Measurements from ENCODE around the gene RAB41. TPM values are rescaled to one million over a fixed set of nuclear protein-coding genes. Genes with fewer than 3 reads are reported as not detected.

Gene RAB41
- total RNA-seq, 1 donor: not detected

GRCh38 chrX:70292788-70293187, 10.8 kb downstream of the RAB41 start:
- no peak overlapping the region for H2AFZ ChIP-seq (ENCODE audit: low read length)

GRCh38 chrX:70293621-70294020, 11.6 kb downstream of the RAB41 start:
- Histone ChIP-seq H3K27ac (ENCODE audit: low read depth, low read length) (peak overlapping the region; percentile 23), H3K4me3 (ENCODE audit: insufficient read depth, low read length) (no peak overlapping the region), H2AFZ (ENCODE audit: low read length) (no peak overlapping the region), H4K20me1 (ENCODE audit: insufficient read depth, low read length) (no peaks in the 10 kb centered on the region), H3K27me3 (ENCODE audit: insufficient read depth, low read length) (peaks cover 4% of the 10 kb centered on the region), H3K79me2 (ENCODE audit: insufficient read depth, low read length) (peaks cover 63% of the 10 kb centered on the region), H3K36me3 (ENCODE audit: insufficient read depth, low read length) (no peaks in the 10 kb centered on the region), H3K4me1 (ENCODE audit: insufficient read depth, low read length) (peaks cover 10% of the 10 kb centered on the region), H3K4me2 (ENCODE audit: insufficient read depth, low read length) (peak overlapping the region; percentile 50), H3K9me3 (ENCODE audit: low read depth, low read length) (no peaks in the 10 kb centered on the region)
- no peak for TF ChIP-seq CTCF (IDR thresholded peaks at IDR 0.05; ENCODE audit: extremely low read depth, low read depth, low read length)
- no peak for DNase-seq (ENCODE audit: insufficient read length, low spot score, missing footprints)

More at GRCh38 chrX:70292788-70293187, 10.8 kb downstream of the RAB41 start:
- Histone ChIP-seq H3K4me2 (ENCODE audit: insufficient read depth, low read length) (peak overlapping the region; percentile 50), H3K9me3 (ENCODE audit: low read depth, low read length) (no peaks in the 10 kb centered on the region), H3K4me1 (ENCODE audit: insufficient read depth, low read length) (peaks cover 10% of the 10 kb centered on the region), H4K20me1 (ENCODE audit: insufficient read depth, low read length) (no peaks in the 10 kb centered on the region), H3K36me3 (ENCODE audit: insufficient read depth, low read length) (peaks cover 6% of the 10 kb centered on the region), H3K27me3 (ENCODE audit: insufficient read depth, low read length) (peaks cover 2% of the 10 kb centered on the region), H3K27ac (ENCODE audit: low read depth, low read length) (no peak overlapping the region), H3K79me2 (ENCODE audit: insufficient read depth, low read length) (peaks cover 62% of the 10 kb centered on the region), H3K4me3 (ENCODE audit: insufficient read depth, low read length) (no peak overlapping the region)
- DNase-seq (ENCODE audit: insufficient read length, low spot score, missing footprints): no peak
- TF ChIP-seq CTCF (IDR thresholded peaks at IDR 0.05; ENCODE audit: extremely low read depth, low read depth, low read length): no peak

- Histone ChIP-seq H4K20me1 (ENCODE audit: insufficient read depth, low read length) (no peaks in the 10 kb centered on the region), H3K4me3 (ENCODE audit: insufficient read depth, low read length) (no peak overlapping the region), H3K36me3 (ENCODE audit: insufficient read depth, low read length) (no peaks in the 10 kb centered on the region), H3K9me3 (ENCODE audit: low read depth, low read length) (no peaks in the 10 kb centered on the region), H3K27me3 (ENCODE audit: insufficient read depth, low read length) (peaks cover 4% of the 10 kb centered on the region), H2AFZ (ENCODE audit: low read length) (peak overlapping the region; percentile 45), H3K4me1 (ENCODE audit: insufficient read depth, low read length) (peaks cover 9% of the 10 kb centered on the region), H3K79me2 (ENCODE audit: insufficient read depth, low read length) (peaks cover 14% of the 10 kb centered on the region), H3K4me2 (ENCODE audit: insufficient read depth, low read length) (peak overlapping the region; percentile 20), H3K27ac (ENCODE audit: low read depth, low read length) (peak overlapping the region; percentile 67)
- TF ChIP-seq CTCF (IDR thresholded peaks at IDR 0.05; ENCODE audit: extremely low read depth, low read depth, low read length): no peak
- no peak for DNase-seq (ENCODE audit: insufficient read length, low spot score, missing footprints)
These were observed 19.7 kb downstream of the RAB41 start for GRCh38 chrX:70301716-70302115.

- Histone ChIP-seq H3K36me3 (ENCODE audit: insufficient read depth, low read length) (no peaks in the 10 kb centered on the region), H4K20me1 (ENCODE audit: insufficient read depth, low read length) (no peaks in the 10 kb centered on the region), H3K4me3 (ENCODE audit: insufficient read depth, low read length) (no peak overlapping the region), H3K27me3 (ENCODE audit: insufficient read depth, low read length) (no peaks in the 10 kb centered on the region), H3K79me2 (ENCODE audit: insufficient read depth, low read length) (peaks cover 21% of the 10 kb centered on the region), H3K9me3 (ENCODE audit: low read depth, low read length) (no peaks in the 10 kb centered on the region), H2AFZ (ENCODE audit: low read length) (no peak overlapping the region), H3K4me1 (ENCODE audit: insufficient read depth, low read length) (peaks cover 10% of the 10 kb centered on the region), H3K4me2 (ENCODE audit: insufficient read depth, low read length) (peak overlapping the region; percentile 16), H3K27ac (ENCODE audit: low read depth, low read length) (no peak overlapping the region)
- no peak for DNase-seq (ENCODE audit: insufficient read length, low spot score, missing footprints)
- no peak for TF ChIP-seq CTCF (IDR thresholded peaks at IDR 0.05; ENCODE audit: extremely low read depth, low read depth, low read length)
These were observed 31.5 kb downstream of the RAB41 start for GRCh38 chrX:70313503-70313902.

Measured in osteoblast (primary cell).